GM12874 (cell line): Measurements from ENCODE around the gene CCDC188.

Experiments used
- TF ChIP-seq, protein P1 (sequence below): IDR thresholded peaks from 2 replicates; pipeline ENCODE4 v1.5.1; 2011; ENCODE audit warnings: low read depth, mild to moderate bottlenecking, control low read depth, low read length, moderate library complexity; ENCODE audit not compliant: insufficient read depth

CCDC188 gene

DNA sequence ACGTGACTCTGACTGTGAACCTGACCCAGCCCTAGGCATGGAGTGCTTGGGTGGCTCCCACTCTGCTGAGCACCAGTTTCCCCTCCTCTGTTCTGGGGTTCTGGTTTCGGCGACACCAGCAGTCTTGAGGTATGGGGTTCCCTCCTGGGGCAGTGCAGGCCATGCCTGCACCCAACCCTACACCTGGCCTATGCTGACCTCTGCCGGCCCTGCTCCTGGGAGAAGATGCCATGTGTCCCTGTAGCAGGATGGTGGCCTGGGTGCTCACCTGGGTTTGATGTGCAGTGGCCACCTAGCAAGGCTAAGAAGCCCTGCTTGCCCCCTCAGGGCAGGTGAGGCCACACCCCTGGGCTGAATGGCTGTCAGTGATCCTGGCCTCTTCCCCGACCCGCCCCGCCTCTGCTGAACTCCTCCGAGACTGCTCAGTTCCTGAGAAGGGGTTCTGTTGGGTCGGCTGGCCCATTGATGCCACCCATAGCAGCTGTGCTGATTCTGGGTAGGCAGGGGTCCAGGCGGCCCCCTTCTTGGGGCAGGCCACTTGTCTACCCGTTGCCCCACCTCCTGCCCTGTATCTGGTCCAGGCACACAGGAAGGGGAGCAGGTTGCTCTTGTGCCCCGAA is 16.8 kb downstream of the CCDC188 start:
- TF ChIP-seq, protein P1, sequence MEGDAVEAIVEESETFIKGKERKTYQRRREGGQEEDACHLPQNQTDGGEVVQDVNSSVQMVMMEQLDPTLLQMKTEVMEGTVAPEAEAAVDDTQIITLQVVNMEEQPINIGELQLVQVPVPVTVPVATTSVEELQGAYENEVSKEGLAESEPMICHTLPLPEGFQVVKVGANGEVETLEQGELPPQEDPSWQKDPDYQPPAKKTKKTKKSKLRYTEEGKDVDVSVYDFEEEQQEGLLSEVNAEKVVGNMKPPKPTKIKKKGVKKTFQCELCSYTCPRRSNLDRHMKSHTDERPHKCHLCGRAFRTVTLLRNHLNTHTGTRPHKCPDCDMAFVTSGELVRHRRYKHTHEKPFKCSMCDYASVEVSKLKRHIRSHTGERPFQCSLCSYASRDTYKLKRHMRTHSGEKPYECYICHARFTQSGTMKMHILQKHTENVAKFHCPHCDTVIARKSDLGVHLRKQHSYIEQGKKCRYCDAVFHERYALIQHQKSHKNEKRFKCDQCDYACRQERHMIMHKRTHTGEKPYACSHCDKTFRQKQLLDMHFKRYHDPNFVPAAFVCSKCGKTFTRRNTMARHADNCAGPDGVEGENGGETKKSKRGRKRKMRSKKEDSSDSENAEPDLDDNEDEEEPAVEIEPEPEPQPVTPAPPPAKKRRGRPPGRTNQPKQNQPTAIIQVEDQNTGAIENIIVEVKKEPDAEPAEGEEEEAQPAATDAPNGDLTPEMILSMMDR: no peak

DNA sequence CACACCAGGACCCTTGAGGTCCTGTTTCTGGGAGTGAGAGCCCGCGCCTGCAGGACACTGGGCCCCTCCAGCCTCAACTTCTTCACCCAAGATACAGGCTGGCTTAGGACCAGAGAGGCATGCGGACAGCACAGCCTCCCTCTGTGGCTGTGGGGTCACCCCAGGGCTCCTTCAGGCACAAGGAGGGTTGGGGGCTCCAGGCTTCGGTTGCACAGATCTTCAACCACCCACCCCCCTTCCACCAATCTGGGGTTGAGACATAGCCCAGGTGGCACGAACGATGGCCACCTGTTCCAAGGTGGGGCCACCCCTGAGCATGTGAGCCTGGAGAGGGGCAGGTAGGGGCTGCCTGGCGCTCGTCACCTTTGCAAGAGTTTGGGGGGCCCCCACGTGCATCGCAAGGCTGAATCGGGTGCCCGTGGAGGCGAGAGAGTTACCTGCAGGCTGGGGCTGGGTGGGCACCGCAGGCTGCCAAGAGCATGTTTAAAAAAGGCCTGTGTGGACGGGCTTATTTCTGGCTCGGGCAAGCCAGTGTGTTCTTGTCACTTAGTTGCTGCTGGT is 18.1 kb downstream of the CCDC188 start:
- TF ChIP-seq, protein P1: no peak

DNA sequence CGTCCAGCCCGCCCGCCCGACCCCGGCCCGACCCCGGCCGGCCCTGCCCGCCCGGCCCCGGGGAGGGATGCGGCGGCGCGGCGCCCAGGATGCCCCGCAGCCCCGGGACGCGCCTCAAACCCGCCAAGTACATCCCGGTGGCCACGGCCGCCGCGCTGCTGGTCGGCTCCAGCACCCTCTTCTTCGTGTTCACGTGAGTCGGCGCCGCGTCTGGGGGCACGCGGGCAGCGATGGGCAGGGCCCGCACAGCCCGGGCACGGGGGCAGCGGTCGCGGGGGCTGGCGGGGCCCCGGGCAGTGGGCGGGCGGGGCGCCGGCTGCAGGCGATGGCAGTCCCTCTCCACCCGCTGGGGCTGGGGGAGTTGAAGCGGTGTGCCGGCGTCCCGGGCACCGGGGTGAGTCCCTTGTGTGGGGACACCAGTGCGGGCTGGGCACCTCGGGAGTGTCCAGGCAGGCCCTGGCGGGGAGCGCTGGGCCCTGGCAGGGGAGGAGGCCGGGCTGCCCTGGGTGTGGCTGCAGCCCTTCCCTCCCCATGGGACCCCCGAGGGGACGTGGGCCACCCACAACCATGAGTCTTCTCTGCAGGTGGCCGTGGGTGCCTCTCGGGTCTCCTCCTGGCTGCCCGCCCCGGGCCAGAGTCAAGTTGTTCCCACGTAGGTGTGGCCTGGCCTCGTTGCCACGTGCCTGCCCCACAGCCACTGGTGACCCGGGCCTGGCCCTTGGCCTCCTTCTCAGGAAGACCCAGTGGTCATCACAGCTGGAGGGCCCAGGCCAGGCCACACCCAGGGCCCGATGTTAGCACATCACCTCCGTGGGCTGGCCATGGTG is 18.8 kb downstream of the CCDC188 start:
- TF ChIP-seq, protein P1: no peak

DNA sequence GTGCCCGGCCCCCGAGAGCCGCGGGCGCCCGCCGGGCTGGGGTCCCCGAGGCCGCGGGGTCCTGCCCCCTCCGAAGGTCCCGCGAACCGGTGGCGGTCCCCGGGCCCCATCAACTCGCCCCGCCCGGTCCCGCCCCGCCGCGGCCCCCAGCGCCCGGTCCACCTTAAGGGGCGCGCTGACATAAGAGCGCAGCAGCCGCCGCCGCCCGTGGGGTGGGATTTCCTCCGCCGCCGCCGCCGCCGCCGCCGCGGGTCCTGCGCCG is 19.3 kb downstream of the CCDC188 start, which contains the start of gene ZDHHC8:
ZDHHC8 (plus strand) TSS at position 208 of the 262 bp plus-strand sequence. CDS start 144 bp downstream, outside the sequence.
- TF ChIP-seq, protein P1: no peak

DNA sequence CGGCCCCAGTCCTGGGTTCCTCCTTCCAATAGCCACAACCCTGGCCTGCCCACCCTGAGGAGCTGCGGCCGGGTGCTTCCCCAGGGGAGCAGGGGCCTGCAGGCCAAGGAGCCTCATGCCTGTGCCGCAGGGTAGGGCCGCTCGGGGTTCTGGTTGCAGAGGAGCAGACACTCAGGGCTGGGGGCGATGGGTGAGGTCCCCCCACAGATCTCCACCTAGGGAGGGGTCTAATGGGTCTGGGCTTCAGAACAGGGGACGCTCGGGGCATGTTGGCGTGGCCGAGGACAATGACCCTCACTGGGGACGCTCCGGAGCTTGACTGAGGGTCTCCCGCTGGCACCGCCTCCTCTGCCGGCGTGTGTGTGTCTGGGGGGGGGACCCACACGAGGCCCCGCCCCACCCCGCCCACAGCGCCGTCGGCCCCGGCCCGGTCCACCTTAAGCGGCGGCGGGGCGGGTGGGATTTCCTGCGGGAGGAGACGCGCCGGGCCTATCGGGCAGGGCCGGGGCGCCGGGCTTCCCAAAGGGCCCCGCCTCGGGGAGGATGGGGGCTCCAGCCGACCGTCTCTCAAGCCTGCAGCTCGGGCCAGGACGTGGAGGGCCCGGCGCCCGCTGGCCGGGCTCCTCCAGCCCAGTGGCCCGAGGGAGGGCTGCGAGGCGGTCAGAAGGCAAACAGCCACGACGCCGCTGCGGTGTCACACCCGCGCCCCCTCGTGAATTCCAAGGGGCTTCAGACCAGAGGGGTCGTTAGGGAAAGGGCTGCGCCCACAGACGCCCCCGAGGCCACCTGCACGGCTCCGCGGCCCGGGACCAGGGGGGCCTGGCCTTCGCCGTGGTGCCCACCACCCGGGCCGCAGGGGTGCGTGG is 19.9 kb downstream of the CCDC188 start:
- TF ChIP-seq, protein P1: no peak

DNA sequence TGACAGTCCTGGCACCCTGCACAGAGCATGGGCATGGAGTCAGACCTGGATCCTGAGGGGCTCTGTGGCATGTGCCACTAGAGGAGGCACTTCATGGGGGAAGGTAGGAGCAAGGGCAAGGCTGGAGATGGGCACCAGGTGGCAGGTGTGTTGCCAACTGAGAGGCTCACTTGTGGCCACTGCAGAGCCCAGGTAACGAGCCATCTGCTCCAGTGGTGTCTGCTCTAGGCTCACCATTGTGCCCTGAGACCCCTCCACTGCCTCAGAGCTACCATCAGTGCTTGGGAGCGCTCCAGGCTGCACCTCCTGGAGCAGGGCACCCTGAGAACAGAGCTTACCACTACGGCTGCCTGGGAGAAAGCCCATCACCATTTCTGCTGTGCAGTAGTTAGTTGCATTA is 20.5 kb downstream of the CCDC188 start:
- TF ChIP-seq, protein P1: no peak

DNA sequence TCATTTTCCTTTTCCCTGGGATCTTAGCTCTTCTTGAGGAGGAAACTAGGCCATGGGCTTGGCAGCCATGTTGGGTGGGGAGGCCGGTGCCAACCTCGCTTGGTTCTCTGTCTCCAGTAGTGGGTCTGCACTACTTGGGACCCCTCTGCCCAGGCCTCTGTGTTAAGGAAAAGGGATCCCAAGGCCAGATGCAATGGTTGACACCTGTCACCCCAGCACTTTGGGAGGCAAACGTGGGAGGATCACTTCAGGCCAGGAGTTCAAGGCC is 21.2 kb downstream of the CCDC188 start:
- TF ChIP-seq, protein P1: no peak
